HG03095 (cell line): ENCODE results near the gene BABAM2.
"Not testable (repeated sequence)": the region's sequence is repeated elsewhere in the genome, so short reads cannot be mapped to it uniquely, and the experiment has no call there.

Source experiments
- ATAC-seq: cut with Tn5 transposase; IDR thresholded peaks from one replicate; pipeline ENCODE4 v1.9.1; 2021; ENCODE audit warnings: moderate library complexity; ENCODE audit not compliant: unreplicated experiment

BABAM2 gene

GRCh38 chr2:28101892-28102291 lies 211.4 kb downstream of the BABAM2 start:
- ATAC-seq = no peak

GRCh38 chr2:28102455-28102874 lies 211.9 kb downstream of the BABAM2 start:
- ATAC-seq = no peak

- no peak for ATAC-seq
These were observed 213.1 kb downstream of the BABAM2 start for GRCh38 chr2:28103611-28104010.

- ATAC-seq = no peak
These were observed 217.6 kb downstream of the BABAM2 start for GRCh38 chr2:28108143-28108542.

- not testable (repeated sequence) for ATAC-seq
These were observed 223.2 kb downstream of the BABAM2 start for GRCh38 chr2:28113771-28114170.

GRCh38 chr2:28117104-28117596 lies 226.6 kb downstream of the BABAM2 start:
- ATAC-seq = no peak

- ATAC-seq = no peak
These were observed 229.1 kb downstream of the BABAM2 start for GRCh38 chr2:28119631-28120030.

GRCh38 chr2:28128281-28128950 lies 237.9 kb downstream of the BABAM2 start:
- no peak for ATAC-seq

- no peak for ATAC-seq
These were observed 239.6 kb downstream of the BABAM2 start for GRCh38 chr2:28129955-28130695.

- ATAC-seq = no peak
These were observed 243.2 kb downstream of the BABAM2 start for GRCh38 chr2:28133778-28134177.

- no peak for ATAC-seq
These were observed 243.8 kb downstream of the BABAM2 start for GRCh38 chr2:28134262-28134812.

GRCh38 chr2:28134857-28135256 lies 244.3 kb downstream of the BABAM2 start:
- ATAC-seq = no peak

GRCh38 chr2:28135324-28135723 lies 244.8 kb downstream of the BABAM2 start:
- no peak for ATAC-seq

GRCh38 chr2:28135799-28136198 lies 245.3 kb downstream of the BABAM2 start:
- no peak for ATAC-seq

- no peak for ATAC-seq
These were observed 246.0 kb downstream of the BABAM2 start for GRCh38 chr2:28136556-28136955.

GRCh38 chr2:28137221-28137620 lies 246.7 kb downstream of the BABAM2 start:
- no peak for ATAC-seq

GRCh38 chr2:28142386-28142785 lies 251.9 kb downstream of the BABAM2 start:
- ATAC-seq = no peak

GRCh38 chr2:28148000-28148399 lies 257.5 kb downstream of the BABAM2 start:
- ATAC-seq = no peak

GRCh38 chr2:28148566-28148965 lies 258.0 kb downstream of the BABAM2 start:
- ATAC-seq = no peak

- no peak for ATAC-seq
These were observed 259.8 kb downstream of the BABAM2 start for GRCh38 chr2:28150236-28150915.

- ATAC-seq = no peak
These were observed 260.5 kb downstream of the BABAM2 start for GRCh38 chr2:28150994-28151393.
